ENCODE results near the gene PRR15.

Gene PRR15

DNA sequence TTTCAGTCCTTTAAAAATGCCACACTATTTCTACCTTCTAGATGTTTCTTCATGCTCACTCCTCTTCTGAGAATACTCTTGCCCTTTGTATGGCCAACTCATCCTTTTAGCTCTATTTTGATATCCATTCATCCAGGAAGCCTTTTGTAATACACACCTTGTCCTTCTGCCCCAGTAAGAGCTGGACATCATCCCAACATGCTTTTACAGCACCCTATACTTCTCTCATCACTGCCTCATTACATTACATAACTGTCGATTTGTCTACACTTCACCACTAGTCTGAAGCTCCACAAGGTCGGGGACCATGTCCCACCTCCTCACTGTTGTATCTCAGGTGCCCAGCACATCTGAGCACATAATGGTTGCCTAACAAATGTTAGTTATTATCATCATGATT, 29.2 kb downstream of the PRR15 start:
- H3K4me1 ChIP-seq (ENCODE audit: insufficient read depth, low read length, severe bottlenecking): peaks cover 5% of the 10 kb centered on the region
- no peaks in the 10 kb centered on the region for H3K36me3 ChIP-seq (ENCODE audit: insufficient read depth, low read length)
- H3K9me3 ChIP-seq (ENCODE audit: low read length): peaks cover 3% of the 10 kb centered on the region; the same call in 1 of the 2 replicates
- TF ChIP-seq EZH2 (IDR thresholded peaks at IDR 0.05; ENCODE audit: borderline replicate concordance, low read length): no peak
- TF ChIP-seq, protein P1, sequence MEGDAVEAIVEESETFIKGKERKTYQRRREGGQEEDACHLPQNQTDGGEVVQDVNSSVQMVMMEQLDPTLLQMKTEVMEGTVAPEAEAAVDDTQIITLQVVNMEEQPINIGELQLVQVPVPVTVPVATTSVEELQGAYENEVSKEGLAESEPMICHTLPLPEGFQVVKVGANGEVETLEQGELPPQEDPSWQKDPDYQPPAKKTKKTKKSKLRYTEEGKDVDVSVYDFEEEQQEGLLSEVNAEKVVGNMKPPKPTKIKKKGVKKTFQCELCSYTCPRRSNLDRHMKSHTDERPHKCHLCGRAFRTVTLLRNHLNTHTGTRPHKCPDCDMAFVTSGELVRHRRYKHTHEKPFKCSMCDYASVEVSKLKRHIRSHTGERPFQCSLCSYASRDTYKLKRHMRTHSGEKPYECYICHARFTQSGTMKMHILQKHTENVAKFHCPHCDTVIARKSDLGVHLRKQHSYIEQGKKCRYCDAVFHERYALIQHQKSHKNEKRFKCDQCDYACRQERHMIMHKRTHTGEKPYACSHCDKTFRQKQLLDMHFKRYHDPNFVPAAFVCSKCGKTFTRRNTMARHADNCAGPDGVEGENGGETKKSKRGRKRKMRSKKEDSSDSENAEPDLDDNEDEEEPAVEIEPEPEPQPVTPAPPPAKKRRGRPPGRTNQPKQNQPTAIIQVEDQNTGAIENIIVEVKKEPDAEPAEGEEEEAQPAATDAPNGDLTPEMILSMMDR (IDR thresholded peaks at IDR 0.05; ENCODE audit: low read length): no peak
- H2AFZ ChIP-seq (ENCODE audit: low read length): no peak overlapping the region
- H3K4me2 ChIP-seq (ENCODE audit: low read length): no peak overlapping the region
- H3K9me2 ChIP-seq (ENCODE audit: low read depth, low read length): no peaks in the 10 kb centered on the region
- H4K20me1 ChIP-seq (ENCODE audit: insufficient read depth, low read length): no peaks in the 10 kb centered on the region
- no peaks in the 10 kb centered on the region for H3K79me2 ChIP-seq (ENCODE audit: insufficient read depth, low read length)
- H3K27me3 ChIP-seq (ENCODE audit: insufficient read depth, low read length): no peaks in the 10 kb centered on the region
- no peak overlapping the region for H3K4me3 ChIP-seq (ENCODE audit: low read depth, low read length, poor library complexity, severe bottlenecking)
- H3F3A ChIP-seq (ENCODE audit: insufficient read depth, low read length): no peaks in the 10 kb centered on the region
- H3K9ac ChIP-seq (ENCODE audit: low read length): no peak overlapping the region
- H3K27ac ChIP-seq (ENCODE audit: low read depth, low read length, poor library complexity, severe bottlenecking): no peak overlapping the region

DNA sequence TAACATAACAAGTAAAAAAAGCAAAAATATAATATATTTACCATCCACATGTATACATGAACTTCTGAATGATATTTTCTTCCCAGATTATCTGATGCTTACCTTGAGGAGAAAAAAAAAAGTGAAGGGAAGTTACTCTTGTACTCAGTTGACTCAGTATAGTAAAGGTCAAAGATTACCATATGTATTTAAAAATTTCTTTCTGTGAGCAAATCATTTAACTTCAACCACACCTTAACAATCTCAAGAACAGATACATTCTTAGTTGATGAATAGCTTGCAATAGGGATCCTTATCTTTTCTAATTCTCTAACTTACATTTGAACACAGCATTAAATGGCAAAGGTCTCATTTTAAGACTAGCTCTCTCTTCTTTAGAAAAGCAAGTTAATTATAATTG, 29.8 kb downstream of the PRR15 start:
- Histone ChIP-seq H3K4me1 (ENCODE audit: insufficient read depth, low read length, severe bottlenecking) (peaks cover 5% of the 10 kb centered on the region), H3K4me2 (ENCODE audit: low read length) (no peak overlapping the region), H3K79me2 (ENCODE audit: insufficient read depth, low read length) (no peaks in the 10 kb centered on the region), H2AFZ (ENCODE audit: low read length) (no peak overlapping the region), H3K36me3 (ENCODE audit: insufficient read depth, low read length) (no peaks in the 10 kb centered on the region), H4K20me1 (ENCODE audit: insufficient read depth, low read length) (no peaks in the 10 kb centered on the region), H3K9me2 (ENCODE audit: low read depth, low read length) (no peaks in the 10 kb centered on the region), H3K9ac (ENCODE audit: low read length) (no peak overlapping the region), H3K27me3 (ENCODE audit: insufficient read depth, low read length) (no peaks in the 10 kb centered on the region), H3K4me3 (ENCODE audit: low read depth, low read length, poor library complexity, severe bottlenecking) (no peak overlapping the region), H3F3A (ENCODE audit: insufficient read depth, low read length) (no peaks in the 10 kb centered on the region), H3K27ac (ENCODE audit: low read depth, low read length, poor library complexity, severe bottlenecking) (no peak overlapping the region), H3K9me3 (ENCODE audit: low read length) (peaks cover 3% of the 10 kb centered on the region; the same call in 1 of the 2 replicates)
- TF ChIP-seq, protein P1 (IDR thresholded peaks at IDR 0.05; ENCODE audit: low read length): no peak
- no peak for TF ChIP-seq EZH2 (IDR thresholded peaks at IDR 0.05; ENCODE audit: borderline replicate concordance, low read length)

DNA sequence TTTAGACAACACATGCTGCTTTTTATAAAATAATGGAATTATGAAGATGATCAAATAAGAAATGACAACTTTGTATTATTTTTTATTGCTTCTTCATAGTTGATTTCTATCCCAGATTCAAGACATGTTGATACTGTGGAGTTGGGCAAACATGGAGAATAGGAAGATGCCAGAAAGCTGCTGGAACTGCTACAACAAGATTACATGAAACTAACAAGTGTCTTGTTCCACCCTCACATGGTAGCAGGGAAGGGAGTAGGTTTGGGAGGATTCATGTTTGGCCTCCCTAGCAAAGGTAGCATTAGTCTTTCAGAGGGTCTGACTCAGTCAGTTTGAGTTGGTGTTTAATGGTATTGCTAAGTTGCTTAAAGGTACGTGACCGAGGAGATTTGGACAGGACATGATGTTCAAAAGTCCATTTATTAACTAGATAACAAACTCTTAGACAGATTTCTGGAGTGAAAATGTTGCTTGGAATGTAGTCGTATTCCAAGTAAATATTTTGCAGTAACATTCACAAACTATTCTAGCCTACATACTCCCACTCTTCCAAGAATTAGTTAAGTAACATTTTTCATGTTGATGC, 33.1 kb downstream of the PRR15 start:
- TF ChIP-seq EZH2 (IDR thresholded peaks at IDR 0.05; ENCODE audit: borderline replicate concordance, low read length): no peak
- TF ChIP-seq, protein P1 (IDR thresholded peaks at IDR 0.05; ENCODE audit: low read length): no peak
- Histone ChIP-seq H3K27me3 (ENCODE audit: insufficient read depth, low read length) (no peaks in the 10 kb centered on the region), H4K20me1 (ENCODE audit: insufficient read depth, low read length) (no peaks in the 10 kb centered on the region), H3K9ac (ENCODE audit: low read length) (no peak overlapping the region), H3K4me3 (ENCODE audit: low read depth, low read length, poor library complexity, severe bottlenecking) (no peak overlapping the region), H3K4me1 (ENCODE audit: insufficient read depth, low read length, severe bottlenecking) (no peaks in the 10 kb centered on the region), H3K9me2 (ENCODE audit: low read depth, low read length) (no peaks in the 10 kb centered on the region), H3K4me2 (ENCODE audit: low read length) (no peak overlapping the region), H3F3A (ENCODE audit: insufficient read depth, low read length) (no peaks in the 10 kb centered on the region), H3K36me3 (ENCODE audit: insufficient read depth, low read length) (no peaks in the 10 kb centered on the region), H3K9me3 (ENCODE audit: low read length) (no peaks in the 10 kb centered on the region), H3K79me2 (ENCODE audit: insufficient read depth, low read length) (no peaks in the 10 kb centered on the region), H3K27ac (ENCODE audit: low read depth, low read length, poor library complexity, severe bottlenecking) (no peak overlapping the region), H2AFZ (ENCODE audit: low read length) (no peak overlapping the region)
